KG1 (cell line): ENCODE data around the gene RRM1.
A peak's percentile ranks its signal among the peaks of the same experiment; 100 is the strongest.
"Not testable (repeated sequence)": the region's sequence is repeated elsewhere in the genome, so short reads cannot be mapped to it uniquely, and the experiment has no call there.

Source experiments
- DNase-seq: peaks from one replicate; lab custom pipeline; 2025; lab: John Stamatoyannopoulos, UW

Gene RRM1

DNA sequence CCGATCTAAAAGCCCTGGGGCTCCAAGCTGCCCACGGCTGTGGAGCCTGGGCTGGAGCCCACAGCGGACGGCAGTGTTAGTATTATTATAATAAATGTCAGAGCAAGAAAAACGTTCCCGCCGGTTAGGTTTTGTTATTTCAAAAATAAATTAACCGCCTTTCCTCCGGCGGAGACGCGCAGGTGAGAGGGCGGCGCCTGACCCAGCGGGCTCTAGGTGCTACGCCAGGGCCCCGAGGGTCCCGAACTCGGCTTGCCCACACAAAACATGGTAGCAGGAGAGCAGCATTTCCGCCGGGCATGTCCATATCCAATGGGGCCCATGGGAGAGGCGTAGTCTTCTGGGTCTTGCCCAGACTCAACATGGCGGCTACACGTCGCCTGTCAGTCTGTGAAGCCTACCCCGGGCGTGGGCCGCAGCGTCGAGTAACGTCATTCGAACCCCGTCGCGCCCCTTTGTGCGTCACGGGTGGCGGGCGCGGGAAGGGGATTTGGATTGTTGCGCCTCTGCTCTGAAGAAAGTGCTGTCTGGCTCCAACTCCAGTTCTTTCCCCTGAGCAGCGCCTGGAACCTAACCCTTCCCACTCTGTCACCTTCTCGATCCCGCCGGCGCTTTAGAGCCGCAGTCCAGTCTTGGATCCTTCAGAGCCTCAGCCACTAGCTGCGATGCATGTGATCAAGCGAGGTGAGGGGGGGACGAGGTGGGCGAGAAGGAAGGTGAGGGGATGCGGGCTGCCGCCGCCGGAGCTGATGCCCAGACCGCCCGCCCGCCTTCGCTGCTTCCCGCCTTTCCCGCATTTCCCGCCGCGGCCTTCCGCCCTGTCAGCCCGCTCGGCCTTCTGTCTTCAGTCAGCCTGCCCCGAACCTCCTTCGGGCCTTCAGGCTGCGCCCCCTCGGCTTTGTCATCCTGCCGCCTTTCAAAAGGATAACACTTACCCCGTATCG, at the start of gene RRM1:
Gene RRM1 (plus strand): TSS at position 452 of the 944 bp plus-strand sequence. CDS start 214 bp downstream, at position 666.
- DNase-seq: peak; percentile 92

DNA sequence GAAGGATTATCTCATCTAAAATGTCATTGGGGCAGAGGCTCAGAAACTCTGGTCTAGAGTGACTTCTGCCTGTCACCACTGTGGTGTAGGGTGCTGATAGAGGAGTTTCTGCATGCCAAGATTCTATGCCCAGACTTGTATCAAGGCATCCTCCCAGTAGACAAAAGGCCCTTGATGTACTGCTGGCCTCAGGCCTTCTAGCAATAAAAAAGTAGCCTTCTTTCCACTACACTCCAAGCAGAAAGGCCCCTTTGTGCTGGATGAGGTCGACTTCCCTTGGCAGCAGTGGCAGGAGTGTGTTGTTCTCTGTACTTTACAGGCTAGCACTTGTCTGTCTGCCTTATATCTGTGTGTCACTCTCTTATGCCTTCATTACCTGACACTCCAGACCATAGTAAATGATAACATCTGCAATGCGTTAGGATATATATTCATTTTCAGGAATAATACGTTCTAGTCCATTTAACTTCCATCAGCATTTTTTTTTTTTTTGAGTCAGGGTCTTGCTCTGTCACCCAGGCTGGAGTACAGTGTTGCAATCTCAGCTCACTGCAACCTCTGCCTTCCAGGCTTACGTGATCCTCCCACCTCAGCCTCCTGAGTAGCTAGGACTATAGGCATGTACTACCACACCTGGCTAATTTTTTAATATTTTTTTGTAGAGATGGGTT, 49.5 kb upstream of the RRM1 start:
- DNase-seq: no peak

DNA sequence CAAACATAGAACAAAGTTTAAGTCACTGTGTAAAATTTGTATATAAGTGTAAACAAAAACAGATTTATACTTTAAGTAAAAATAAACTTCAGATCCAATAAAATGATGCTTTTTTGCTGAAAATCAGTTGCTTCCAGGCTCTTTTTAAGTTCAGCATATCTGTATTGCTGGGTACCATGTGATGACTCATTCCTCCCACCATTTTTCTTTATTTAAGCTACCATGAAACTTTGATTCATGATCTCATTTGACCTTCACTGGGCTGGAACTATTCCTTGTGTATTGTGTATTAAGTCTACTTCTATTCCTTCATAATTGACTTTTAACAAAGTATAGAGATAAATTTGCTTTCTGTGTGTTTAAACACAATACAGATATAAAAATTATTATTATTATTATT, 46.3 kb upstream of the RRM1 start:
- no peak for DNase-seq

DNA sequence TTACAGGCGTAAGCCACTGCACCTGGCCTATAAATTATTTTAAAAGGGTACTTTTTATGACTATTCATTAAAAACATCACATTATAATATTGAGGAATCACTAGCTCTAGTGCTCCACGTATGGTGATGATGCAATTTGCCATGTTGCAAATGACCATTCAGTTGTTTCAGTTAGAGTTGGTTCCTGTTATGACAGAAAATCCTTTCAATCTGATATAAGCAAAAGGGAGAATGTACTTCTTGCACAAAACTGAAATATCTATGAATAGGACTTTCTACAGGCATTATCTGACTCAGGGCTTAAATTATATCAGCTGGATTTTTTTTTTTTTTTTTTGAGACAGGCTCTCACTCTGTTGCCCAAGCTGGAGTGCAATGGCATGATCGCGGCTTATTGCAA, 45.6 kb upstream of the RRM1 start:
- no peak for DNase-seq

GRCh38 chr11:4050138-4050537, 44.5 kb upstream of the RRM1 start:
- DNase-seq: no peak

- not testable (repeated sequence) for DNase-seq
These were observed 41.4 kb upstream of the RRM1 start for GRCh38 chr11:4053200-4053599.

- DNase-seq: no peak
These were observed 40.0 kb upstream of the RRM1 start for GRCh38 chr11:4054643-4055042.

DNA sequence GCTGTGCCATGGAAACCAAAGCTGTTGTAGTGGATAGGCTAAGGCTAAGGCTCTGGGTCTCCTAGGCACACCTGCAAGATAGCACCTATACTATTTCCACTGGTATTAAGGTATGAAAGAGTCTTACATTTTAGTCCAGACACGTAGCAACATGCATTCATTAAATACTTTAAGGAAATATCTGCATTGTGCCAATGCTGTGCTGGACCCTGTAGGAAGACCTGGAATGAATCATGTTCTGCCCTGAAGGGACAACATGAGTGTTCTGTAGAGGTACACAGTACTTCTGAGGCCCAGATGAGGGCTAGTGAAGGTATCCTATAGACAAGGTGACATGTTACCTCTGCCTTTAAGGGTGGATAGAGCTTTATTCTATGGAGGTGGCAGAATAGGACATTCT, 35.2 kb upstream of the RRM1 start:
- DNase-seq: no peak

DNA sequence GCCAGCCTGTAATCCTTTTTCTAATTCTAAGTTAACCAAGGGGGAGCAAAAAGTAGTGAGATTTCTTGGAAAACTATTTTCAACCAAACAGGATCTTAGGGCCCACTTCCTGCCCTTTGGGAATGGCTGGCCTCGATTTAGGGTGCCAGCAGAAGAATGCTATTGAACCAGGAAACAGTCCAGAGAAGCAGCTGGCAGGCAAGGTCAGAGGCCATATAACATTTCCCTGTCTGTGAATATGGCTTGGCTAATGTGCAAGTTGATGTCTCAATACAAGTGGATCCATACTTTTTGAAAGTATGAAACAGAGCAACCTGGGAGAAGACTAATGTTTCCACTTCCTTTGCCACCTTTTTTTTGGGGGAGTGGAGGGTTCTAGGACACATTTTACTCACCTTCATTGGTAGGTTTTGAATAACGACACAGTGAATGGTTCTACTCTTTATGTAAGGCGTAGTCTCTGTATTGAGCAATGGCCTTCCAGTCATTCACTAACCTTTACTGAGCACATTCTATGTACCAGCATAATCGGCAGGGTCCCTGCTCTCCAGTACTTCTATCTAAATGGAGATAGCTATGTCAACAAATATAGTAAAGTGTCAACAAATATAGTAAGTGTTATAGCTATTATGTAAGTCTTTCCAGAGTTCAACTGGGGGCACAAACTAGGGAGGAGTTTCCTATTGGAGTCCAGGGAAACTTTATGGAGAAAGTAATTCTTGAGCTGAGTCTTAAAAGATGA, 34.2 kb upstream of the RRM1 start:
- no peak for DNase-seq

GRCh38 chr11:4061700-4062099, 32.9 kb upstream of the RRM1 start:
- DNase-seq: no peak

GRCh38 chr11:4063348-4063747, 31.3 kb upstream of the RRM1 start:
- no peak for DNase-seq

GRCh38 chr11:4064278-4064955, 30.2 kb upstream of the RRM1 start:
- DNase-seq: no peak

- DNase-seq: no peak
These were observed 29.5 kb upstream of the RRM1 start for GRCh38 chr11:4065086-4065485.

- no peak for DNase-seq
These were observed 28.8 kb upstream of the RRM1 start for GRCh38 chr11:4065601-4066377.

GRCh38 chr11:4066910-4067309, 27.7 kb upstream of the RRM1 start:
- DNase-seq: no peak

- DNase-seq: no peak
These were observed 25.6 kb upstream of the RRM1 start for GRCh38 chr11:4068962-4069361.

- no peak for DNase-seq
These were observed 23.3 kb upstream of the RRM1 start for GRCh38 chr11:4071325-4071724.

GRCh38 chr11:4071914-4072313, 22.7 kb upstream of the RRM1 start:
- no peak for DNase-seq

- DNase-seq: peak; percentile 66
These were observed 21.8 kb upstream of the RRM1 start for GRCh38 chr11:4072668-4073285.

GRCh38 chr11:4074266-4074665, 20.3 kb upstream of the RRM1 start:
- DNase-seq: no peak

DNA sequence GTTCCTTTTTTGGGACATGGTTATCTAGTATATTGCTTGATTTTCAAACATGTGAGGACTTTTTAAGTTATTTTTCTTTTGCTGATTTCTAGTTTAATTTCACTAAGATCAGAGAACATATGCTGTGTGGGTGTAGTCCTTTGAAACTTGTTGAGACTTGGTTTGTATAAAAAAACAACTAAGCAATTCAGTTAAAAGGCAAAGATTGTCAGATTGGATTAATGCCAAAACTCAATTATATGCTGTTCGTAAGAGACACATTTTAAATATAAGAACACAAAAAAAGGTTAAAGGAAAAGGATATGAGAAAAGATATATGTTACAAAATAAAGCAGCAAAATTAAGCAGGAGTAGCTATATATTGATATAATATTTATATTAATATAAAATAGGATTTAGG, 17.8 kb upstream of the RRM1 start:
- DNase-seq: no peak
